ENCODE measurements around the gene COL9A1.

Gene COL9A1

GRCh38 chr6:70286905-70287304 lies 16.0 kb downstream of the COL9A1 start:
- DNase-seq (ENCODE audit: low read depth) = no peak

- DNase-seq (ENCODE audit: low read depth) = no peak
These were observed 17.7 kb downstream of the COL9A1 start for GRCh38 chr6:70285201-70285600.

- DNase-seq (ENCODE audit: low read depth) = no peak
These were observed 19.9 kb downstream of the COL9A1 start for GRCh38 chr6:70282919-70283461.

- DNase-seq (ENCODE audit: low read depth) = no peak
These were observed 20.5 kb downstream of the COL9A1 start for GRCh38 chr6:70282312-70282918.

GRCh38 chr6:70281923-70282311 lies 21.0 kb downstream of the COL9A1 start:
- no peak for DNase-seq (ENCODE audit: low read depth)

- DNase-seq (ENCODE audit: low read depth) = no peak
These were observed 22.5 kb downstream of the COL9A1 start for GRCh38 chr6:70280400-70280853.

- DNase-seq (ENCODE audit: low read depth) = no peak
These were observed 25.4 kb downstream of the COL9A1 start for GRCh38 chr6:70277470-70277869.

- DNase-seq (ENCODE audit: low read depth) = no peak
These were observed 28.5 kb downstream of the COL9A1 start for GRCh38 chr6:70274338-70274737.

- DNase-seq (ENCODE audit: low read depth) = no peak
These were observed 30.8 kb downstream of the COL9A1 start for GRCh38 chr6:70272071-70272470.

GRCh38 chr6:70270287-70271005 lies 32.4 kb downstream of the COL9A1 start:
- no peak for DNase-seq (ENCODE audit: low read depth)

- DNase-seq (ENCODE audit: low read depth) = no peak
These were observed 36.7 kb downstream of the COL9A1 start for GRCh38 chr6:70266142-70266541.

GRCh38 chr6:70264306-70264705 lies 38.6 kb downstream of the COL9A1 start:
- DNase-seq (ENCODE audit: low read depth) = no peak

GRCh38 chr6:70258483-70258882 lies 44.4 kb downstream of the COL9A1 start:
- DNase-seq (ENCODE audit: low read depth) = no peak

- DNase-seq (ENCODE audit: low read depth) = no peak
These were observed 45.1 kb downstream of the COL9A1 start for GRCh38 chr6:70257768-70258273.

GRCh38 chr6:70254784-70255183 lies 48.1 kb downstream of the COL9A1 start:
- DNase-seq (ENCODE audit: low read depth) = no peak

GRCh38 chr6:70253923-70254322 lies 49.0 kb downstream of the COL9A1 start:
- no peak for DNase-seq (ENCODE audit: low read depth)

GRCh38 chr6:70252604-70253003 lies 50.3 kb downstream of the COL9A1 start:
- DNase-seq (ENCODE audit: low read depth) = no peak

- DNase-seq (ENCODE audit: low read depth) = no peak
These were observed 56.8 kb downstream of the COL9A1 start for GRCh38 chr6:70246118-70246517.

GRCh38 chr6:70241991-70242420 lies 60.9 kb downstream of the COL9A1 start:
- no peak for DNase-seq (ENCODE audit: low read depth)

GRCh38 chr6:70241031-70241430 lies 61.9 kb downstream of the COL9A1 start:
- no peak for DNase-seq (ENCODE audit: low read depth)

GRCh38 chr6:70236343-70236742 lies 66.5 kb downstream of the COL9A1 start:
- DNase-seq (ENCODE audit: low read depth) = no peak

- no peak for DNase-seq (ENCODE audit: low read depth)
These were observed 68.2 kb downstream of the COL9A1 start for GRCh38 chr6:70234561-70235236.

- DNase-seq (ENCODE audit: low read depth) = no peak
These were observed 71.6 kb downstream of the COL9A1 start for GRCh38 chr6:70231311-70231710.
